Suppressor macrophage (primary cell): ENCODE measurements around the gene NARF.
A peak's percentile ranks its signal among the peaks of the same experiment; 100 is the strongest.

ENCODE experiments used
- DNase-seq, 4 experiments: peaks; one replicate each; pipeline ENCODE4 v3.0.0-alpha.2; 2020 to 2022

The NARF gene

DNA sequence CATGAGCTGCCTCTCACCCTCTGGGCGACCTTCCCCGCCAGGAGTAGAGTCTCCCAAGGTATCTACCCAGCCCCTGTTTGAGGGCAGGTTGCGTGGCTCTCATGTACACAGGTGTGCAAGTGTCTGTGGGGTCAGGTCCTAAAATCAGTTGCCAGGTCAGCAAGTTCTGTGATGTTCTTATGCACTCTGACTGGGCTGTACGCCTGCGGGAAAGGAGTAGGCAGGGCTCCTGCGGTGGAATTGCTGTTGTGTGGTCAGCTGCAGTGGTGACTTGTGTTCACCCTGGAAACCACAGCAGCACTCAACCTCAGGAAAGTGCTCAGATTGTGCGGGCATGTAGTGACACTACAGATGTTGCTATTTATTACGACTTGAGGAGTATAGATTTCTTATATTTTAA lies 19.4 kb downstream of the NARF start:
- DNase-seq = no peak

- no peak for DNase-seq
Measured at GRCh38 chr17:82479602-82480001, 21.1 kb downstream of the NARF start.

GRCh38 chr17:82480318-82480717 lies 21.8 kb downstream of the NARF start:
- no peak for DNase-seq

GRCh38 chr17:82483204-82483660 lies 24.7 kb downstream of the NARF start:
- DNase-seq = no peak

GRCh38 chr17:82483836-82484235 lies 25.3 kb downstream of the NARF start:
- no peak for DNase-seq

DNA sequence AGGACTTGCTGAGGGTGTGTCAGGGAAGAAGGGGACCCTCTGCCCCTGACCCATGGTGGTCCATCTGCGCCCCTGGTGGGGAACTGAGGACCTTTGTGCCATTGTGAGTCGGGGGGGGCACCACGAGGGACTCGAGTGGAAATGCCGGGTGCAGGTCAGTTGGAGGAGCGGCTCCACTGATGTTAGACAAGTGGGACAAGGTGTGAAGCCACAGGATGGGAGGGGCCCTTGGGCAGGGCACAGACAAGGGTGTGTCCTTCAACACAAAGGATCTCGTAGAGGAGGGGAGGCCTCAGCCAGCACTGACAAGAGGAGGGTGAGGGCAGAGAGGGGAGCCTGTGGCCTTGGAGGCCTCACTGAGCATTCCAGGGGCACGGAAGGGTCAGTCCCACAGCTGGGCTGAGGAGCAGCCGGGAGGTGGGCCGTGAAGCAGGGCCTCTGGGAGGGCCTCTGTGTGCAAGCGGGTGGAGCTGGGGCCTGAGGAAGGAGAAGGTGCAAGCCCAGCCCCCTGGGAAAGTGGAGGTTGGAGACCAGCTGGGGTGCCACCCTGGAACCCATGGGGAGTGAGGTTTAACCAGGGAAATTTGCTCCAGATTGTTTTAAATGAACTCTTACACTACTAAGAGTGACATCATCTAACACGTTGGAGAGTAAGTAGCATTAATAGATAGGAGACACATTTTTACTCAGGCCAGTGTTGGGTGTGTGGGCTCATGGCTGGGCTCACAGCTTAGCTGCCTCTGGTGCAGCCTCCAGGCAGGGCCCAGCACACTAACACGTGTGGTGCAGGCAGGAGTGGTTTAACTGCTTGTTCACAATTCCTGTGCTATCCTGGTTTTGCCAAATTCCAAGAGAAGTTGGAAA lies 27.9 kb downstream of the NARF start:
- no peak for DNase-seq

DNA sequence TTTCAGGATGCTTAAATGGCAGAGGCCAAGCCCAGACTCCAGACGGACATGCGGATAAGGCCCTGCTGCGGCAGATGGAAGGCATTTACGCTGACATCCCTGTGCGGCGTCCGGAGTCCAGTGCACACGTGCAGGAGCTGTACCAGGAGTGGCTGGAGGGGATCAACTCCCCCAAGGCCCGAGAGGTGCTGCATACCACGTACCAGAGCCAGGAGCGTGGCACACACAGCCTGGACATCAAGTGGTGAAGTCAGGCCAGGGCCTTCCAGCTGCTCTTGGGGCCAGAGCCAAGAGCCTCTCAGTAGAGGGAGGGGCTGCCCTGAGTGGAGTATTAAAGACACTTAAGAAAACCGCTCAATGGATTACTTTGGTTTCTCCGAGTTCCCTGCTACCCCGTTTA lies 29.4 kb downstream of the NARF start:
- DNase-seq = no peak

- no peak for DNase-seq
Measured at GRCh38 chr17:82489117-82489516, 30.6 kb downstream of the NARF start.

GRCh38 chr17:82489851-82490511 lies 31.4 kb downstream of the NARF start:
- DNase-seq = no peak

DNA sequence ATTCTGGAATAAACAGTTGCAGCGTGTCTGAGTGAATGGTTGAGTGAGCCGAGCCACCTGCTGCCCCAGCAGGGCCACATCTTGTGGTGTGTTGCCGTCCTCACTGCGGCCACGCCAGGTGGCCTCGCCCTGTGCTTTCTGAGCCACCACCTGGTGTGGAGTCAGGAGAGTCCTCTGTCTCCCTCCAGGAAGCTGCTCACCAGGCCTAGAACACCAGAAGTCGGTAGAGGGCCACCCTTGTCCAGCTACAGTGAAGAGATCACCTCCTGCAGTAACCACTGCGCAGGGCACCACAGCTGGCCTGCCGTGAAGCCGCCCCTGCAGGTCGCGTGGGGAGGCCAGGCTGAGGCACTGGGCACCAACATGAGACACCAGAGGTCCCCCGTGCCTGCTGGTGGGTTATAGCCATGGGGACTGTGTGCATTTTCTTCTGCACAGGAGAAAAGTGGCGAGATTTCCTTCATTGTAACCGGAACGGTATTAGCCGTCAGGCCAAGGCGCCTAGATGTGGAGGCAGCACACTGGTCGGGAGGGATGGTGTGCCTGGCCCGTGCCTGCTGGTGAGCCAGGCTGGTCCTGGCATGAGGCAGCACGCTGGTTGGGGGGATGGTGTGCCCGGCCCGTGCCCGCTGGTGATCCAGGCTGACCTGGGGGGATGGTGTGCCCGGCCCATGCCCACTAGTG lies 32.1 kb downstream of the NARF start:
- DNase-seq = no peak

GRCh38 chr17:82491196-82491530 lies 32.6 kb downstream of the NARF start:
- DNase-seq = no peak

- no peak for DNase-seq
Measured at GRCh38 chr17:82491533-82491932, 33.0 kb downstream of the NARF start.

DNA sequence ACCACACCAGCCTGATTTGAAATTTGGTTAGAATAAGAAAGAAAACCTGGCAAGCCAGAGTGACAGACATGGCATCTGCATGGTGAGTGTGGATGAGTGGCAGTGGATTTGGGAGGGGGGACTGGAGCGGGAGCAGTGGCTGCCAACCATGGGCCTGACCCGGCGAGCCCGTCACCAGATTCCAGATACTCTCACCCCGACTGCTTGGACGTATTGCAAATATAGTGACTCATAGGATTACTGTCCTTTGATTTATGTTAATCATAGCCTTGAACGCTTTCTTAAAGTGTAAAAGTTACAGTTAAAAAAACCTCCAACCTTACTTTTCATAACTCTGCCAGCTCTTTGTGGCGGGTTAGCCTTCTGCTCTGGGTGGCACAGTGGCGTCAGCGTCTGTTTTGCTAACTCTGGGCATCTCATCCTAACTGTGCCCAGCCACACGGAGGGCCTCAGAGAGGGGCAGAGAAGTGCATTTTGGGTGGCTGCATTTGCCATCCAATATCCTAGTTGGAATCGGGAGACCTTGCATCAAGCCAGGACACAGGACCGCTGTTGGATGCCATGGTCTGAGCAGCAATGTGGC lies 34.2 kb downstream of the NARF start:
- no peak for DNase-seq

DNA sequence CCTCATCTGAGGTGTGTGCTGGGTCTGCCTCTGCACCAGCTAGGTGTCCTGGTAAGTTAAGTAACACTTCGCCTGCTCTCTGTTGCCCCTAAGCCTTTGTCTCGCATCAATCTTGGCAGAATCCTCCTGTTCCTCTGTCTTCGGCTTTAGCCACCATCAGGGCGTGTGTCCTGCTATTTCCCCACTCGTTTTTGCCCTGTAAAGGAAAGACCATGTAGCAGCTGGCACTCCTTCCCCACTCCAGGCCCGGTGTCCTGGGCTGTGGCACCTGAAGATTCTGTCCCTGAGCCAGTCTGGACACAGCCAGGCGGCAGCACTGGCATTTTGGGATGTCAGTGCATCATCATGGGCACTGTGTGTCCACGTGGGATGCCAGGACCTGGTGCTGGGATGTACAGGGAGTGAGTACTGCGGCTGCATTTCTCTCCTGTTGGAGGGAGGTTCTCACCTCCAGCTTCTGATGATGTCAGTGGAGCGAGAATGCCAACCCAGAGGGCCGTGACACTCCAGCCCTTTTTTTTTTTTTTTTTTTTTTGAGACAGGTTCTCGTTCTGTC lies 34.8 kb downstream of the NARF start:
- no peak for DNase-seq

- DNase-seq = peak; percentile 88 to 92 (median 90)
Measured at GRCh38 chr17:82494236-82495055, 35.9 kb downstream of the NARF start.

DNA sequence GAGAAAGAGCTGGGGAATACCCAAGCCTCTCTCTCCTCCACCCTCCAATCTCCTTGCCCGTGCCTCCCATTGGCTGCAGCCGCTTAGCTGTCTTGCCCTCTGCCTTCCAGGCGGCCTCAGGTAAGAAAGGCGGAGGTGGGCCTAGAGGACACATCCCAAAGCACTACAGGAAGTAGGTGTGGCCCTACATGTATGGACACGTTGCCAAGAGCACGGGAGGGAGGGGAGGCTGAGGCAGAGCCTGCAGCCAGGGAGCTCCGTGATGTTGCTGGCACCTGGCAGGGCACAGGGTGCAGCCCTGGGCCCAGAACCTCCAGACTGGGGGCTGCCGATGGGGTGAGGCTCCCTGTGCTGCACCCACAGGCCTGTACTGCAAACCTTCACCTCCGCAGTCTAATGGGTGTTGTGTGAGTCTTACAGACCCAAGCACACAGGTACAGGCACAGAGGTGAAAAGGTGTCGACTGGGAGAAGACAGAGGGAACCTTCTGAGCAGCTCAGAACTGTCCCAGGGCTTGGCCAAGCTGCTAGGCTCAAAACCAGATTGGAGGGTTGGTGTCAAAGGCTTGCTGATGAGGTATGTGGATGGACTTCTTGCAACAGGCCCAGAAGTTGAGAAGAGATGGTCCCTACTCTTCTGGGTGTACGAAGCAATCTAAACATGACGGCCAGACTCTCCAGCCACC lies 37.4 kb downstream of the NARF start:
- no peak for DNase-seq

DNA sequence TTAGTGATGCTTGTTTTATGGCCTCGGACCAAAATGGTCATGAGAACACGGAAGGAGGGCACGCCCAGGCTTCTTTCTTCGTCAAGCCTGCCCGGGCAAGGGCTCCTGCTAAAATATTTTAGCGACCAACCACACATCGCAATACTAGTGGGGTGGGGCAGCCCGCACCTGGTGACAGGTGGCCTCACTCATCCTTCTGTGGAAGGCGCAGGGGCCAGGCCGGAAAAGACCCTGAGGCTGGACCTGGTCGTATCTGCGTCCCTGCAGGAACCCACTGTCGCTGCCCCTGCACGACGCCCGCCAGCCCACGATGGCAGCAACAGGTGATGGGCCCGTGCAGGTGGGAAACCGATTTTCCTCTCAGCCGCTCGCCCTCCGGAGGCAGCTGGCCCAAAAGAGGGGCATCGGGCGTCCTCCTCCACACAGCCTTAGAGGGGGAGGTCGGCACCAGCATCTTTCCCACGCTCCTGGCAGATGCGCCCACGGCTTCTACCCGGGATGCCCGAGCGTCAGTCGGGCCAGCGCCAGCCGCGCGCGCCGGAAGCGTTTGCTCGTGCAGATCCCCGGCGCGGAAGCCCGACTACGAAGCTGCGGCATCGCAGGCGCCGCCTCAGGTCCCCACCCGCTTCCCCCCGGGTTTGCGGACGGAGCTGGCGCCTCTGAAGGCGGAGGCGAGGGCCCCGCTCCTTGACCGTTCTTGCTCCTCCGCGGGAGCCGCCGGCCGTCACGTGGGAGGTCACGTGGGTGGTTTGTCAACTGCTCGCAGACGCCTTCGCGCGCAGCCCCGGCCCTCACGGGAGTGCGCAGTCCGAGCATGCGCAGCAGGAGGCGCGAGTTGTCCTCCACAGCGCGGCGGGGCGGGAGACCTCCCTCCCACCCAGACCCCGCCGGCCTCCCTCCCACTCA lies 38.2 kb downstream of the NARF start:
- DNase-seq = peak; percentile 94 to 99 (median 98)

DNA sequence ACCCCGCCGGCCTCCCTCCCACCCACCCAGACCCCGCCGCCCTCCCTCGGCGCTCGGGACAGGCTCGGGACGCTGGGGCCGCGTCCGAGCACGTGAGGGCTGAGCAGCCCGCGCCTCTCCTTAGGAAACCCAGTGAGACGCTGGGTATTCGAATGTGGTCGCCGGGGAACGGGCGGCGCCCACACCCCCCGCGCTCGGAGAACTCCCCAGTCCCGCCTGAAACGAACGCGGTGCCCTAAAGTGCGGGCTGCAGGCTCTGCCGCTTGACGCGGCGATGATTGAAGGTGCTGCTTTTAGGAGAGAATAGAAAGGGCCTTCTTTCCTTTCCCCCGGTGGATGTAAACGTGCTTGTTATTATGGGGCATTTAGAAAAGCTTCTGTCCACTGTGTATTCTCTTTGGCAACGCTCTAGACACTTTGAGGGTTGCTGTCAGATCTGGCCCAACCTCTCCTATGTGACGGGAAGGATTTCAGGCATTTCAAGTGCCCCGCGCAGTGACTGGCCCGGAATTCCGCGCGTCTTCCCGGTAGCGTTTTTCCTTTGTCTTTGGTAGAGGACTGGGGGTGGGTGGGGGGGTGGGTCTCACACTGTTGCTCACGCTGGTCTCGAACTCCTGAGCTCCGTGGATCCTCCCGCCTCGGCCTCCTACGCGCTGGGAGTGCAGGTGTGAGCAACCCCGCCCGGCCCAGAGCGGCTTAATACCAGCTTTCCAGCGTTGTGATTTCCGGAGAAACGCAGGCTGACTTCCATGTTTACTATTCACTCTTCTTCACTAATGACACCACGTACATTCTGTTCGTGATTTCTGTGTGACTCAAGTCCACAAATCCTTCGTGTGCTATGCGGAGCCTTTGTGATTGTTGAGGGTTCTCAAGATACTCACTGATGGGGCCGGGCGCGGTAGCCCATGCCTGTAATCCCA lies 39.2 kb downstream of the NARF start:
- DNase-seq = peak in 3 of 4 experiments; percentile 34 to 61 (median 53)

DNA sequence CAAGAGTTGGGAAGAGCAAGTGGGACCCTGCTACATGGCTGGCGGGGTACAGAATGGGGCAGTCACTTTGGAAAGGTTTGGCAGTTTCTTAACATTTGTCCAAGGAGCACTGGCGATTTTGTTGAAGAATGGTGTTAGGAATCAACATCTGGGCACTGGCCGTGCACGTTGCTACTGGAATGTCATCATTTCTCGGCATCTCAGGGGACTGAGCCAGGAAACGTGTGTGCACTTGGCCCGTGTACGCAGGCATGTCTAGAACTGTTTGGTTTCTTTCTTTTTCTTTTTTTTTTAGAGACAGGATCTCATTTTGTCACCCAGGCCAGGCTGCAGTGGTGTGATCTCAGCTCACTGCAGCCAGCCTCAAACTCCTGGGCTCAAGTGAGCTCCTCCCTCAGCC lies 43.7 kb downstream of the NARF start:
- no peak for DNase-seq
